ENCODE data around the gene IDI2.

- TF ChIP-seq POLR2A (IDR thresholded peaks at IDR 0.05) (no peak), CTCF (IDR thresholded peaks at IDR 0.05) (no peak)
These were observed 34.9 kb downstream of the IDI2 start for GRCh38 chr10:990808-991207.
